Stimulated activated CD4-positive, alpha-beta T cell treated with anti-CD3 and anti-CD28 coated beads, TNF-alpha, amount 100 ng/mL, for 4 hours (primary cell): ENCODE measurements around the gene SEC11C.
"Not testable (repeated sequence)": the region's sequence is repeated elsewhere in the genome, so short reads cannot be mapped to it uniquely, and the experiment has no call there.

ENCODE experiments used
- DNase-seq, 3 experiments: peaks; one replicate each; pipeline ENCODE4 v3.0.0-alpha.2; 2020; ENCODE audit warnings: low read depth in 3 of 3

Gene SEC11C

DNA sequence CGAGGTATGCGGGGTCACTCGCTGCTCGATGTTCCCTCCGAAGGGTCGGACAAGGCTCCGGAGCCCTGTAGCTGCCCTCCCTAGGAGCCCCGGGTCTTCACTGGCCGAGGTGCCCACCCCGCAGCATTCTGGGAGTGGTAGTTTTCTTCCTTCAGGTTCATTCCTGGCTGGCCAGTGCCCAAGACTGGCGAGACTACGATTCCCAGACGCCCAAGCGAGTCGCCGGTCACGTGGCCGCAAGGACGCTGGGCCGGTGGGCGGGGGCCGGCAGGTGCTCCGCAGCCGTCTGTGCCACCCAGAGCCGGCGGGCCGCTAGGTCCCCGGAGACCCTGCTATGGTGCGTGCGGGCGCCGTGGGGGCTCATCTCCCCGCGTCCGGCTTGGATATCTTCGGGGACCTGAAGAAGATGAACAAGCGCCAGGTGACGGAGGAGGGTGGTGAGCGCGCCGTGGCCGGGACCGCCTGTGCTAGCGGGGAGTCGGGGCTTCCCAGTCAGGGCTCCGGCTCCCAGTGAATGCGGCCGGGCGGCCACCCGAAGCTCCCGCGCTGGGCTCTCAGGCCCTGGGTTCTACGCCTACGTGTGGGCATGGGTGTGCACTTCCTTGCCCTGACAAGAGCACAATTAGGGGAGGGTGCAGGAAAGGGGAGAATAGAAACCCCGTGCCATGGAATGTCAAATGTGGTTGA is at the start of gene SEC11C:
Gene SEC11C, plus strand, starts transcription at position 270 of the 687 bp plus-strand sequence. Its CDS starts 65 bp downstream, at position 335.
- DNase-seq = peak; percentile 87 to 95 (median 90)

DNA sequence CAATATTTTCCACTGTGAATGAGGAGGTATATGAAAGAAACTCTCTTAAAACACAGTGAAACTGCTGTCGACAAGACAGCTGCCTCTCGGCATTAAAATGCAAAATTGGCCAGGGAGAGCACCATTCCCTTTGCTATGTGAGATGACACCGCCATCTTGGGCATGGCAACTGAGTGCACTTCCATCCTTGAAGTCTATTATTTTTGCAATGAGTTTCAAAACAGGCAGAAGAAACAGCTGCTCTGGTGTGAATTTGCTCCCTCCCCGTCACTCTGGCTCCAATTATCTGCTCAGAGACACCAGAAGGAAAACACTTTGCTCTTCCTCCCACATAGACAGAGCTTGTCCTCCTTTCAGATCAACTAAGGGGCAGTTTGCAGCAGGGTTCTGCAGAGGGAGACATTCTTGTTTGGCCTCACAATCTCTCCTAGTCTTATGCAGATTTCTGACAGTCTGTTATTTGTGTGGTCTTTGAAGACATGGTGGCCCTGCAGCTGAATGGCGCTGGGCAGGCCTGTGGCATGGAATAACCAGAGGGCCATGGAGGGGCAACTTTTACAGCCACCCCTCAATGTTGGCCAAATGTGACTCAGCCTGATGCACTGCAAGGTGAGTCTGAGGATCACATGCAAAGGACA is 48.6 kb upstream of the SEC11C start:
- DNase-seq = no peak

DNA sequence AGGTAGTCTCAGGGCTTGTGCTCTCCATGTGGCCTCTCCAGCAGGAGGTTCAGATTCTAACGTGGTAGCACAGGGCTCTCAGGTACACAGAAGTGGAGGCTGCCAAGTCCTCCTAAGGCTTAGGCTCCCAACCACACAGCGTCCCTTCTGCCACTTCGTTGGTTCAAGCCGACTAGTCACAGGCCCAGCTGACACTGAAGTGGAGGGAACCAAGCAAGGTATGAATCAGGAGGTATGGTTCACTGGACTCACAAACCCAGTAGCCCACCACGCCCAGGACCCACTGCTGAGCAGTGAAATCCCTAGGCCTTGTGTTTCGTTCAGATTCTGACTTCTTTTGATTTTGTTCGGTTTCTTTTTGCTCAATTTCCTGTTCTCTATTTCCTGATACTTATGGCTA is 46.0 kb upstream of the SEC11C start:
- no peak for DNase-seq

DNA sequence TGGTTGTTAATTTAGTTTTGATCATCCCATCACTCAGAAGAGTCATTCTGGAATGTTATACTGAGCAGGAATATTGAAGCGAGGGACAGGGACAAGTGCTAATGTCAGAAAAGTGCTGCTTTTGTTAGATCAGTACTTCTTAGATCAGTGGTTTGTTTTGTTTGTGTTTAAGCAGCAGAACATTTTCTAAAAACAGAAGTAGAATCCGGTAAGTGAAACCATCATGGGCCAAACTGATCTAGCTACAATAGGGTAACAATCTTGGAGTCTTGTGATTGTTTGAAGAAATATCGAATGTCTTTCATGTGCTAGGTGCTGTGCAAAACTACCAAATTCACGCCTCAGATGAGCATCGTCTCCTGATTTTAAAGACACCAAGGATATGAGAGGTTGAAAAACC is 45.1 kb upstream of the SEC11C start:
- DNase-seq = no peak

DNA sequence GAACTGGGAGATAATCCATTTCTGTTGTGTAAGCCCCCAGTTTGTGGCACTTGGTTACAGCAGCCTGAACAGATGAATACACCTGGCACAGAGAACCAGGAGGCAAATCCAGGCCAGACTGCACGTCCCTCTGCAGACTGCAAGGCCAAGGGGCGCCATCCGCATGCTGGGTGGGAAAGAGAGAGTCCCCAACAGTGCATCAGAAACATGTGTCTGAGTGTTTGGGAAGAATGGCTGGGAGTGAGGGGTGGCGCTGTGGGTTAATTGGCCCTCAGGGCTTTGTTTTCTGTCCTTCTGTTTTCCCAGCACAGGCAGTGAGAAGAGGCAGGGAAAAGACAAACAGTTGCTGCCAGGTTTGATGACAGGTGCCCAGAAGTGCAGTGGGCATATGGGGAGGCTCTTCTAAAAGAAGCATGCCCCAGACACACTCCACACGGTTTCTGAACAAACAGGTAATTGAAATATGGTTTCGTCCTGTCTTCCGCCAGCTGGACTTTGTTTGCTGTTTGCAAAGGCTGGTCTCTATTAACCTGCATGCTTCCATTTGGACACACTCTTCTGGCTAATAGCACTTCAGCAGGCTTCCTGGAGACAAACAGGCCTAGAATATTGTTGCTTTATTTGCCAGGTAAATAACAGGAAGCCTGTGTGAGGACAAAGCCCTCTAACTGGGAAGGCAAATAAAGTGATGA is 43.4 kb upstream of the SEC11C start:
- DNase-seq = no peak

DNA sequence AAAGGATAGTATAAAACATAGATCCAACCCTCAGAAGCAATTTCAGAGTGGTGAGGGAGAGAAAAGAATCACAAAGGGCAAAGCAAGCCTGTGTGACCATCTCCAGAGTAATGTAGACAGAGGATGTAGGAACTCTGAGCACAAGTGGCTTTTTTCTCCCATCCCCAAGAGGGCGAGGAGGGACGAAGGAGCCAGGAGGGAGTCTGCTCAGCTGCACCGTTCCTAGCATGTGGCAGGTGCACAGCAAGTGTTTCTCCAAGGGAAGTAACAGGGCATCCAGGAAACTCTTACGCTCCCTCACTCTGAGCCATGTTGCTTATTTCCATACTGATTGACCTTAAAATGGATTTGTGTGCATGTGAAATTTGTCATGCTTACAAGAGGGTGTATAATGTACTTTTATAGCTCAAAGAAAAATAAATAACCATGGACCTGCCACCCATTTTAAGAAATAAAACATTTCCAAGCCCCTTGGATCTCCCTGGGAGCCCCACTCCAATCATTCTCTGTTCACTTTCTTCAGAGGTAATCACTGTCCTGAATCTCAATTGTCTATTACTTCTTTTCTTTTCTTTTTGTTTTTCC is 37.8 kb upstream of the SEC11C start:
- DNase-seq = no peak

DNA sequence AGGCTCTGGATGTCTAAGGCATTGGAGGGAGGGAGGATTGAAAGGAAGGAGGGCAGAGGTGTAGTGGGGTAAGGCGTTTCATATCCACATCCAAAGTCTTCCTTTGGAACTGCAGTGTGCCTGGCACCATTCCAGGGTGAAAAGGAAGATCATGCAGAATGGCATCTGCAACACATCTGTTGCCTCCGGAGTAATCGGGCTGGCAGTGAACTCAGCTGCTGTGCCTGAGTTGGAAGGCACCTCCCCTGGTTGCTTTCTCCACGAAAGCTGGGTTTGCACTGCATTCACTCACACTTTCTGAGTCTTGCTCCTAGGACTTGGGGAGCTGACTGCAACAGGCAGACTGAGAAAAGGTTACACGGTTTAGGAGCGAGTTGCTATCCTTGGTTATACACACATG is 30.3 kb upstream of the SEC11C start:
- no peak for DNase-seq

DNA sequence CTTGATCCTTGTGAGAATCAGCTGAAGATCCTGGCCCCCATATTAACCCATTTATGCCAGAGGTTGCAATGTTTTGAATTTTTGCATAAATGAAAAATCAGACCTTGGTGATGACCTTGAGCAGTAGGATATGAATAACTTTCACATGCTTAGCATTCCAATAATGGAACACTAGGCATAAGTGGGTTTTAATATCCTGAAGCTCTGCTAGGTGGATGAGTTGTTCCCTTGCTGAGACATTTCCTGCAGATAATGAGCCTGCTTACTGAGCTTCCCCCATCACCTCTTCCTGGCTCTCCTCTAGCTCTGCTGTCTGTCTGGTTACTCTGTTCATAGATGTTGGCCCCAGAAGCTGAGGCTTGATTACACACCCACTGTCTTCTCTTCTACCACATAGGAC is 25.5 kb upstream of the SEC11C start:
- DNase-seq = no peak

DNA sequence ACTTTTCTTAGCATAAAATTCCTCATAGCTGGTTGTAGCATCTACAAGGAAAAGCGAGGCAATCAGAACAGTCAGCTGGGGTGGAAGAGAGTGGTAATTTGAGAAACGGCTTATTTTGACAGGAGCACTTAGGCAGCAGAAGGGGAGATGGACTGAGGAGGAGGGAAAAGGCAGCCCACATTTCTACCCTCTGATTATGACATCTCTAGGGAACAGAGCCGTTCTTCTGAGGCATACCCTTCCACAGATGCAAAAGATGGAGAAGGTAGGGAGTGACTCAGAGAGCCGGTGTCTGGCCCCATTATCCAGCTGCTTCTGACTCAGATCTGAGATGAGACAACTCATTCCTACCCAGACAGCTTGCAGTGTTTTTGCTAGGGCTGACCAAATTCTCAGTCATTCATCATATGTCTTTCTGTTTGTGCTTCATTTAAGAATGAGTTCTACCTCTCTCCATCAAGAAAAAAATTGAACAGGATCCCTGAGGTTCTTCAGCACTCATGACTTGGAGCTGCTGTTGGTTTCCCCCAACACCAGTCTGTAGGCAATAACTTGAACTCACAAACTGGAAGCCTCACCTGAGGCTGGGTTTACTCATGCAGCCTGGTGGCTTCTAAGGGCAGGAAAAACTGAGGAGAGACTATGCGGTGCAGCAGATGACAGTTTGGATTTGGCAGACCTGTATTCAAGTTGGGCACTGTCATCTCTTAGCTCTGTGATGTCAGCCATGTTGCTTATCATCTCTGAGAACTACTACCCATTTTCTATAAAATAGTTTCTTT is 15.9 kb upstream of the SEC11C start:
- DNase-seq = no peak

DNA sequence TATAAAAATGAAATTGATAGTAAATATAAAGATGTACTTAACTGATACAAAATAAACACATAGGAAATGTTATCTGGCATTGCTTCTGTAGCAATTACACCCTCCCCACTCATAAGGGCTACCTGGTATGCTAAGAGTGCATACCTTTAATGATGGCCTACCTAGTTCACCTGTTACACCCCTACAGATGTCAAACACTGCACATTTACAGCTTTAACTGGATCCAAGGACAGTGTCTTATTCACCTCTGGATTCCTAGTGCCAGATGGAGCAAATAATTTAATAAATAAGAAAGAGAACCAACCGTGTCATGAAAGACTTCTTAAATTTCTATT is 15.3 kb upstream of the SEC11C start:
- no peak for DNase-seq

DNA sequence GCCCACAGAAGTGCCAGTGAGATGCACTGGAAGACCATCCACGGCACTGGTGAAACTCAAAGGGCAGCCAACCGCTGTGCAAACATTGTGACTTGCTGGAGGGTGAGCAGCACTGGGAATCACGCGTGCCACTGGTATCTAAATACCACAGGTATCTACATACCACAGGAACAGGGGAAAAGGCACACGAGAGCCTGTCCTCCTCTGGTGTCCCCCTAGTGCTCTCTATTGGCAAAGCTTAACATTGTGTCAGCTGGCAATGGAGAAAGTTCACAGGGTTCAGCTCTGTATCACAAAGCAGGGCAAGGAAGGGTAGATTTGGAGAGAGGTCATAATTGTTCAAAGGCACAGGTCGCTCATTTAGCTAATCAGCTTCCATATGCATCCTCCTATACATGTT is 12.6 kb upstream of the SEC11C start:
- DNase-seq = no peak

DNA sequence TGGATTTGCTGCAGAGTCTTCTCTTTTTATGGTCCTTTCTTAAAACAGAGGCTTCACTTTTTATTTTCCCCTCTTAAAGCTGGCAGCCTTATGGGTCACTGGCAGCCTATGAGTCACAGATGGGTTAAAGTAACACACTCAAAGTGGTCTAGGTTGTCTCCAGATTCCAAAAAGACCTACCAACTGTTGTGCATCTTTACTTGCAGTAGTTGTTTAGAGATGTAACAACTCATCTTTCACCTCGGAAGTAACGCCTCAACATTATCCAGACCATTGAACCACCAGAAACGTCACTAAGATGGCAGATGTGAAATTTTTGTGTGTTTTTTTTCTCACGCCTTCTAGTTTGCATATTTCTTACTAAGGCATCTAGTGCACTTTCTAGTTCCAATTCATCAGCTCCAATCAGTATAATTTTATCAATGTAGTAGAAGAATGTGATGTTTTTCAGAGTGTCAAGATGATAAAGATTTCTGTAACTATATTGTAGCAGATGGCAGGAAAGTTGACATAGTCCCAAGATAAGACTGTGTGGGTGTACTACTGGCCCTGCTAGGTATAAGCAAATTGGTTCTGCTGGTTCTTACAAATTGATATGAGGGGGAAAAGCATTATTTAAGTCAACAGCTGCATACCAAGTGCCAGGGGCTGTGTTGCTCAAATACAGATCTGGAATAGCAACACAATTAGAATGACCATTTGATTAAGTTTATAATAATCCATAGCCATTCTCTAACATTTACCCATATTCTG is 9.6 kb upstream of the SEC11C start:
- DNase-seq = no peak

DNA sequence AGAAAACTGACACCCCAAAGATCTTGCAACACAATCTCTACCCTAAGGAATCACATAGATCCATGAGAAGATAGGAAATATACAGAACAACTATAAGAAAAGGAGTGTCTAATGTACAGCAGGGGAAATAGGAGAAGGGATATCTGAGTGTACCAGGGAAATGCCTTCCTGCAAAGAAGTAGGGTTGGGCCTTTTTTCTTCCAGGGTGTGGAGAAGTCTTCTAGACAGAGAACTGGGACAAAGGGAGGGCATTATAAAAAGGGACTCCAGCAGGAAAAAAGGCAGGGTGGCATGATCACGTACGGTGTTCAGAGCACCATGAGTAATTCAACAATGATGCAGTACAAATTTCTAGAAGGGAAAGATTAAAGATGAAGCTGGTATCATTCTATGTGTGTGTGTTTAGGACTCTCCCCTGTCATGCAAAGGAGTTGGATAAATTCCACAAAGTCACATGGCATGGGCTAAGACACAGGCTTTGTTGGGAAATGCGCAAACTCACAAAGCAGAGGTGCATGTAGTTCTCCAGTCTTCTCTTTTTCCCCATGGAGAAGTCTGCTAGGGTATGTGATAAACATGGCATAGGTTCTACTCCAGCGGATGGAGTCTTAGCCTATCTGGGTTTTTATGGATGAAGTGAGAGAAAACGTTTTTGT is 6.7 kb upstream of the SEC11C start:
- DNase-seq = no peak

DNA sequence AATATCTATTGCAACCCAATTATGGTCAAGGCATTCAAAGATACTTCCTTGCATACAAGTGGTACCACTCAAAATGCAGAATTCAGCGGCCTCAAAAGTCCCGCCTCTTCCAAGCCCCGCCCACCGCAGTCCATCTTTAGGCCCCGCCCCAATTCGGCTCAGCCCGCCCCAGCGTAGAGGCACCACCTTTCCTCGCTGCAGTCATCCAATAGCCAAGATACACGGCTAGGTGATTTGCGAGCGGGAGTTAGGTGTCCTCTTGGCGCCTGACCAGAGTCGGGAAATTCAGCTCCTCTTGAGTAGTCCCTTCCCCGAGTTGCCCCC is 431 bp upstream of the SEC11C start:
- DNase-seq = peak in 2 of 3 experiments; percentile 86 to 88

DNA sequence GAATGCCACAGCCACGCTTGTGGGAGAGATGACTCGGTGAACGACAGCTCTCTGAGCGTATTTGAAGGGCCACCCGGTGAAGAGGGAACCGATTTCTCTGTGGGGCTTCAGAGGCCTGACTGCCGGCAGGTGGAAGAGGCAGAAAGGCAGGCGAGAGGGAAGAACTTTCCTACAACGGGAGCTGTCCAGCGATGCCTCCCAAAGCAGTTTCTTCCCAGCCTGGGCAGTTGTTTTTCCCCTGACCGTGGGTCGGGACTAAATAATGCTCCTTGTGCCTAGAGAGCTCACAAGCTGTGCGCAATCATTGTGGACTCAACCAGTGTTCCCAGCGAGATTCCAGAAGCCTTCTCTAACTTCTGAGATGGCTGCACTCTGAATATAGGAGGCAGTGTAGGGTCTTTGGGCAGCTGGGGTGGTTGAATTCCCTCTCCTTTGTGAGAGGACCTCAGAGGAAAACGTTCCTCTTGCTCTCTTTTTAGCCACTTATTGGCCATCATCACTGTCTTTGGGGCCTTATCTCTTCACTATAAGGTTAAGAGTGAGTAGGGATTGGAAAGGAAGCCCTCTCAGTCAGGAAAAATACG is 710 bp downstream of the SEC11C start:
- DNase-seq = peak in 1 of 3 experiments; percentile 6

DNA sequence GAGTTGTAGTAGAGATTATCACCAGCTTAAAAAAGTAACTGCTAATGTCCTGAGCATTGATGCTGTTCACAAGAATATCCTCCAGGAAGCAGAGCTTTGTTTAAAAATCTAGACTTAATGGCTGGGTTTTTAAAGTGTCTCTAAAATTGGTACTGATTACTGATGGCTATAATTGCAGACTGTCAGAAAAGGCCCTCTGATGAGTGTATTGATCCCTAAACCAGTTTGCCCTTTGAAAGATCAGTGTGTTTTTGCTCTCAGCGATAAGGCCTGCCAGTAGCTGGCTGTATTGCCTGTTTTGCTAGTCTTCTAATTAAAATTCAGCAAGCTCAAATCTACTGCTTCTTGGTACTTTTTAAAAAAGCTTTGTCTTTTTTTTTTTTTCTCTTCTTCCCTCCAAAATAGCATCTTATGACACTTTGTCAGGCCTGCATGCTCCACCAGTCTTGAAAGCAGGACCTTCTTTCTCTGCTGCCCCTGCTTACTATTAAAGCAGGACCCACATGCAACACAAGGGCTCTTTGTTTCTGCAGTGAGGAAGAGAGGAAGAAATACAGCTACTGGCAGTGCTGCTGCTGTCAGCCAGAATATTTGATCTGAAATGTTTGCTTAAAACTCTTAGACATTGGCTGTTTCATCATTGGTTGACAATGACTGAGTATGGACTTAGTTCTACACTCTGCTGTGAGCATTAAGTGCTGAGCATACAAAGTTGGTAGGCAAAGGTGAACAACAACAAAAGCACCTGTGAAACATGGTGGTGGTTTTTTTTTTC is 1.8 kb downstream of the SEC11C start:
- DNase-seq = no peak

DNA sequence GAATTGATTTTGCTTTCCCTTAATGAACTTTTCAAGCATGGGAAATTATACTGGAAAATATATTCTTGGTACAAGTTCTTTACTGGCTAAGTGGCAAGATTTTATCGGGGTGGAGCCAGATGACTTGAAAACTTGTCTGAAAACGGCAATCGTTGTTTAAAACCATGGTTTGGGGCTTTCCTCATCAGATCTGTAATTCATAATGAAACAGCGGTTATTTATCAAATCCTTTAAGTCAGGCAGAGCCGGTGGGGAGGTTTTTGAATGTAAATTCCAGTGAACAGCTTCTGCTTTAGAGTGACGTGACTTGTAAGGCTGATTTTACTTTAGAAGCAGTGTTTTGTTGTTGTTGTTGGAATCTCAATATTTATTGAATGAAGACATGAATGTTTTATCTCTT is 2.6 kb downstream of the SEC11C start:
- no peak for DNase-seq

DNA sequence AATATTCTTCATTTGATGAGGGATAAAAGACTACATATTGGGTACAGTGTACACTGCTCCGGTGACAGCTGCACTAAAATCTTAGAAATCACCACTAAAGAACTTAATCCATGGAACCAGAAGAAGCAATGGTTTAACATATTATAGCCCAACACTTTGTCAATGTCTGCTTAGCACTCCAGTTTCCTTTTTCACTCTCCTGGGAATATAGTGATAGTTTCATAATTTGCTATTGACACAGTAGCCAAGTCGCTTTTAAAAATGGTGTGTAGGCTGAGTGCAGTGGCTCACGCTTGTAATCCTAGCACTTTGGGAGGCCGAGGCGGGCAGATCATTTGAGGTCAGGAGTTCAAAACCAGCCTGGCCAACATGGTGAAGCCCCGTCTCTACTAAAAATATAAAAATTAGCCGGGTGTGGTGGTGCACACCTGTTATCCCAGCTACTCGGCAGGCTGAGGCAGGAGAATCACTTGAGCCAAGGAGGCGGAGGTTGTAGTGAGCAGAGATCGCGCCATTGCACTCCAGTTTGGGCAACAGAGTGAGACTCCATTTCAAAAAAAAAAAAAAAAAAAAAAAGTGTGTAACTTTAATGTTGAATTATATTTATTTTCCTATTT is 3.2 kb downstream of the SEC11C start:
- DNase-seq = not testable (repeated sequence)

DNA sequence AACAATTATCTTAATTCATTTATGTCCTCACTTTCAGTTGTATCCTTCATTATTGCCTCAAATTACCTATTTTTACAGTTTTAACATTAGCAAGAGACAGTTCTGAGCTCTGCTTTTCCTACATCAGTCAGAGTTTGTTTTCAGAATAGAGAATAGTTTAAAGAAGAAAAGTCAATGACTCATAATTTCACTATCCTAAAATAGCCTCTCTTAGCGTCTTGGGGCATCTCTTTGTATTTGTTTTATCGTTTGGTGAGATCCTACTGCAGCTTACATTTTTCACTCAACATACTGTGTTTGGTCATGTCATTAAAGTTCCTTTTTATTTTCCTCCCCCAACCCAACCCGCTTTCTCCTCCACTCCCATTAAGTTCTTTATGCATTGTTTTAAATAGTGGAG is 3.8 kb downstream of the SEC11C start:
- no peak for DNase-seq
